ENCODE measurements around the gene LRRC32. TPM values are rescaled to one million over a fixed set of nuclear protein-coding genes. Genes with fewer than 3 reads are reported as not detected.

LRRC32 gene
- total RNA-seq, 1 donor from 2014 or later: 5.6 TPM

DNA sequence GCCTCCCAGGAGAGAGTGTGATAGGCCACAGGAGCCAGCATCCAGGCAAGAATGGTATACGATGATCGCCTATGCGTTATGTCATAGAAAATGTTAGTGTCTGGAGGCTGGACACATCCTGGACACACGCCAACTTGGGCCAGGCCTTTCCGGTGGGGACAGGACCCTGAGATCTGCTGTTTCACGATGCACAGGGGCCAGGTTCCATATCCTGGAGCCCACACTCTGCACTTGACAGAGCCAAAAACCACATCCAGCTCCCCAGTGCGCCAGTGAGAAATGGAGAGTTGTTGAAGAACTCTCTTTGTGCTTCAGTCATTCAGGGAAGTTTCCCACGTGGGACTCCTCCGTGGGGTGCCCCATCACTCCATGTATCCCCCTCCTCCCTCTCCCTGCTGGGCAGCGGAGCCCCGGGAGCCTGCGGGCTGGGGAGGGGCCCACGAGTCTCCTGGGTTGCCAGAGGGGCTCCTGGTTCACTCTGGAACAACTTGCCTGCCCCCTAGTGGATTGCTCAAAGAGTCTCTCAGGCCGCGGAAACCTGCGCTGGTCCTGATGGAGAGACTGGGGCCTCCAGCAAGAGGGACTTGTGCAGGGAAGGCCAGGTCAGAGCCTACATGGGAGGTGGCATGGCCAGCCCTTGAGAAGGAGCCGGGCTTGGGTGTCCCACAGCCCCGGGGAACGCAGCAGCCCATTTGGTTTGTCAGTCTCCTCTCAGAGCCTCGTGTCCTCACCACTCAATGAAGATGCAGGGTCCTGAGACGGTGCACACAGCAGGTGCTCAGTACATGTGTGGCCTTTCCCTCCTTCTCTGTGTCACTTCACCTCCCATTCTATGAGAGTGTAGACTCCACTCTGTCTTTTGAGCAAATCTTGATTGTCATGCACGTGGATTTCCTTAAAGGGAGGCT, 10.2 kb upstream of the LRRC32 start:
- peak; percentile 34 for DNase-seq (ENCODE audit: low read depth)

DNA sequence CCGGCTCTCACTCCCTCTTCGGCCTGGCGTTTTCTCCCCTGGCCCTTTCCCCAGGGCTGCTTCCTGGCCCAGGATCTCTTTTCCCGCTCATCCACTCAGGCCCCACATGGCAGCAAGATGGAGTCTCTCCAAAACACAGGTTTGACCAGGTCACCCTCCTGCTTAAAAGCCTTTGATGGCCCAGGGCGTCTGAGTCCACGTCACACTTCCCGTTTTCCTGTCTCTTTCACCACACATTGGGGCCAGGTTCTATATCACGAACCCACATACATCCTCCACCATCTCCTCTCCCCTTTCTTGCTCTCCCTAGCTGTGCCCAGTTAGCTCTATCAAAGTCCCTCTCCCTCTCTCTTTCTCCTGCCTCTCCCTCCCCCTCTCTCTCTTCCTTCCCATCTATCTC, 7.8 kb upstream of the LRRC32 start:
- DNase-seq (ENCODE audit: low read depth): no peak

DNA sequence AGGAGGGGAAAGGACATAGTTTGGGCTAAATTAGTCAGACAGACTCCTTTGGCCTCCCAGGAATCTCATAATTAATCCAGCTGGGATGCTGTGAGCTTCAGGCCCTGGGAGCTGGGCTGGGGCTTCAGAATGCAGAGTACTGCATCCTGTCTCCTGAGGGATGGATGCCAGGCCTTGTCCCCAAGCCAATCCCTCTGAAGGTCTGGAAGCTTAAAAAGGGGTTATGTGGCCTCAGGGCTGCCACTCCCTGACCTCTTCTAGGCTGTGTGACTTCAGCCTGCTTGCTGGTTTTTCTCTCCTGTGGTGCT, 6.9 kb upstream of the LRRC32 start:
- no peak for DNase-seq (ENCODE audit: low read depth)

DNA sequence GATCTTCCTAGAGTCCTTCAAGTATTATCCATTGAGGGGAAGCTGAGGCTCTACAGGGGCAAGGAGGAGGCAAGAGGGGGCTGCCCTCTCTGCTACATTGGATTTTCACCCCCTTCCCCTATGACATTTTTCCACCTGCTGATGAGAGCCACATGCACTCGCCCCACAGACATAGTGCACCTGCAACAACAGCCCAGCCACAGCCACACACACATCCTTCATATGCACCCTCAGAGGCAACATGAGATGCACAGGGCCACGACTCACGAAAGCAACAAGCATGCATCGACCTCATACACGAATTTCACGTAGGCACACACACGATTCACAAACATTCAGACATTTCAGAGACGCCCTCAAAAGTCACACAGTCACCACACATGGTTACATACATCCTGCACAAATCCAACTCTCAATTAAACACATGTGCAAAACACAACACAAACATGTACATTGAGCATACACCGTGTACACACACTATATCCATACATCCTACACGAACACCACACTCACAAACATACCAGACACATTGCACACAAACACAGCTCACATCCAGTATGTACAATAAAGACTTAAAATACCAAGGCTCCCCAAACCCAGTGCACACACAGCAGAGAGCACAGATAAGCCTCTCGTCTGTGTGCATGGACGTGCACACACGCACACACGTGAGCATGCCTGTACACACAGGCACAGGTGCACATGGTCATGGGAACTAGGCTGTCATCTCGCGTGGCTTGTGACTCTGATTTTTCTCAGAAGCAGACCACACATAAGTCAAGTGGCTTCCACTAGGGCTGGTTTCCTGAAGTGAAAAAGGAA, 6.3 kb upstream of the LRRC32 start:
- DNase-seq (ENCODE audit: low read depth): no peak

DNA sequence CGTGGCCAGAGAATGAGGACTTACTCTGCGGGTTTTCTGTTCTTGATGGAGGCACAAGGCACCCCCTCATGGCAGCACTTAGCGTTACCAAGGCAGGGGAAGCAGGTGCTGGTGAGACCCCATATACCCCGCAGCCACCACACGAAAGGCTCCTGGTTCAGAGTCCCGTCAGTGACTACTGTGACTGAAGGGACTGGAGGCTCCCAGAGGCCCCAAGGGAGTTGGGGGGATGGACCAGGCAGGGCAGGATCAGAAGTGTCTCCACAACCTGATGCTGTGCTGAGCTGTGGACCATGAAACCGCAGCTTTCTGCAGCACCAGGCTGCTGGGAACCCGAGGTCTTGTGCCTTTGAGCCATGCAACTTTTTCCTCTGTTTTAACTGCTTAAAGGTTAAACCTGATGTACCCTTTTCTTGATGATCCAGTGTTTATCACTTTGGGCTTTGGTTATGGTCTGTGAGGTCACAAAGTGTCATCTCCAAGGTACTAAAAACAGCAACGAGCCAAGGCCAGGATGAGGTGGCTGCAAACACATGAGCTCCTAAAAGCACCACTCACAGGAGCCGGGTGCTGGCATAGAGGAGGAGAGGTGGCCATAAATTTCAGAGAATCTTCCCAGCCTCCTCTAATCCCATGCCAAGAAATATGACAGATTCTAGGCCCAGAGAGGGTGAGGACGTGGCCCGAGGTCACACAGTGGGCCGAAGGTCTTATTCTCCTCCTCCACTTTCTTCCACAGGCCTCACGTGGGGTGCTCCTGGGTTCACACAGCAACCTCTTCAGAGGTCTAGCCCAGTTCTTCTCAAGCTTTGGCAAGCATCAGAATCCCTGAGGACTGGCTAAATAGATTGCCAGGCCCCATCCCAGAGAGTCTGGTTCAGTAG, 4.2 kb upstream of the LRRC32 start:
- peak; percentile 92 for DNase-seq (ENCODE audit: low read depth)

DNA sequence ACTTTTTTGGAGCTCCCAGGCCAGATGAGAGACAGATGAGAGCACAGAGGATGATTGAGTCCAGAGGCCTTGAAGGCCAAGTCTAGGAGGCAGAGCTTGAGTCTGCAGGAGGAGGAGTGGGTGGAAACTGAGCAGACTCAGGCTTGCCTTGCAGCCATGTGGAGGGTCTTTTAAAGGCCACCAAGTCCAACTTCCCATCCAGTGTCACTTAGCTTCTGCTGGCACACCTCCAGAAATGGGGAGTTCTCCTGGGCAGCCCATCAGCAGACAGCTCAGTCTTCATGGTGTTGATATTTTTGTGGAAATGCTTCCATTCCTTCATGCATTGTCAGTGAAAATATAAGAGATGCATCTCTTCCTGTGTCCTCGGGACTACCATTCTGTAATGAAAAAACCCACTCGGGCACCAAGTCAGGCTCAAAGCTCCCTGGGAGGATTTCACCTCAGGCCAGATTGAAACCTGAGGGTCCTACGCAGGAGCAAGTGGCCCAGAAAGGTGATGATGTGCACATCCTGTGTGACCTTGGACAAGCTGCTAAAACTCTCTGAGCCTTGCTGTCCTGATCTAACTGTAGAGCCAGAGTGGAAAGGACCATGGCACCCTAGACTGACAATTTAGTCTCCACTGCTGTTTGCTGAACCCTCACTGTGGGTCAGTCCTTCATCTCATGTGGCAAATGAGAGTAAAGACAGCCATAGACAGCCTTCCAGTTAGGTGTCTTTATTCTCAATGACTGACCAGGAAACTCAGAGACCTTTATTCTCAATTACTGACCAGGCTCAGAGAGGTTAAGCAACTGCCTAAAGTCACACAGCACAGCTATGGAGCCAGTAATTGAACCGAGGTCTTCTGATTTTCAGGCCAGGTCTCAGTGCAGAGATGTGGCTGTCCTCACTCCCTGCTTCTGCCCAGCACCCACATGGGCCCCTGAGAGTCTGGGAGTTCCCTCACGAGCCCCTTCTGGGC, 2.9 kb upstream of the LRRC32 start:
- no peak for DNase-seq (ENCODE audit: low read depth)

- DNase-seq (ENCODE audit: low read depth): peak; percentile 64
Measured at GRCh38 chr11:76672431-76673175, 2.1 kb upstream of the LRRC32 start.

DNA sequence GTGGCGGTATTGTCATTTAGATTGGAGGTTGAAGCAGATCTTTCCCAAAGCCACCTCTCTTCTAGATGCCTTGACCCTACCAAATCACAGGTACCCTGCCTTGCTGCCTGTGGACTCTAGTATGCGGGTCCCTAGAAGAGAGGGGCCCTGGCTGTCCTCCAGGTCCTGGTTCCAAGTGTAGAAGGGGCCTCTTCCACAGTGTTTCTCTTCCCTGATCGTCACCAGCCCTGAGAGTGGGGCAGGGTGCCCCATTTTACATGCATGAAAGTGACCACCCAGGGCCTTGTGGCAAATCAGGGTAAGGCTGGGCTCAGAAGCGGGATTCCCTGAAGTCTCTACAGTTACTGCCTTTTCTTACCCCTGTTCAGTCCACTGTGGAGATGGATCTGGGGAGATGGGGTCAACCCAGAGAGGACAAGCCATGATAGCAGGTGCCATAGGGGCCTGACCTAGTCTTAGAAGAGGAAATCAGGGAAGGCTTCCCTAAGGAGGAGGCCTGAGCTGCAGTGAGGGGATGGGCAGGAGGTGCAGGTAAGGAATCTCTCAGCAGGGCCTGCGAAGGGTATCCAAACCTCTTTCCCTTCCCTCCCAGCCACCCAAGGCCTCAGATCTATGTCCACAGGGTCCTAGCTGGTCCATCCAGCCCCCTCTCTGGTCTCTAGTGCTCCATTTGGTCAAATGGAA, 1.2 kb upstream of the LRRC32 start:
- no peak for DNase-seq (ENCODE audit: low read depth)

- no peak for DNase-seq (ENCODE audit: low read depth)
Measured at GRCh38 chr11:76671237-76671592, 668 bp upstream of the LRRC32 start.

DNA sequence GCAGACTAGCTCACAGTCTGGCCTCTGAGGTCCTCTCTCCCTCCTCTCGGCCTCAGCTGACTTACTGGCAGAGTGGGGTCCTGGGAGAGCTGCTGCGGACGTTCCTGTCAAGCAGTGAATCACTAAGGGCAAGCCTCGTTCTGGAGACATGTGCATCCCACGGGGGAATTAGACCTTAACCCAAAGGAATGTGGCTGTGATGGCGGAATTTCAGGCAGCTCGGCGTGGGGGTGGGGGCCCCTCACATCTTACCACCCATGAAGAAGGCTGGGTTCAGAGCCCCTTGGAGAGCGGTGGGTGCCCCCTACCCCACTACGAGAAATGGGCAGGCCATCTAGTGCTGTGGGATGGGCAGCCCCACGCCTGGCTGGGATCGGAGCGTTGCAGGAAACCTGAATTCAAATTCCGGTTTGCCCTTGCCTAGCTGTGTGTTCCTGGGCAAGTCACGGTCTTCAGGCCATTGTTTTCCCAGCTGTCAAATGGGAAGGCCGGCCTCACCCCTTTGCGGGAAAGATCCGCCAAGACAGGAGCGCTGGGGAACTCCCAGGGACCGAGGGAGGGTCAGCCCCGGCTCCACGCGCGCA, 554 bp downstream of the LRRC32 start:
- peak; percentile 78 for DNase-seq (ENCODE audit: low read depth)

DNA sequence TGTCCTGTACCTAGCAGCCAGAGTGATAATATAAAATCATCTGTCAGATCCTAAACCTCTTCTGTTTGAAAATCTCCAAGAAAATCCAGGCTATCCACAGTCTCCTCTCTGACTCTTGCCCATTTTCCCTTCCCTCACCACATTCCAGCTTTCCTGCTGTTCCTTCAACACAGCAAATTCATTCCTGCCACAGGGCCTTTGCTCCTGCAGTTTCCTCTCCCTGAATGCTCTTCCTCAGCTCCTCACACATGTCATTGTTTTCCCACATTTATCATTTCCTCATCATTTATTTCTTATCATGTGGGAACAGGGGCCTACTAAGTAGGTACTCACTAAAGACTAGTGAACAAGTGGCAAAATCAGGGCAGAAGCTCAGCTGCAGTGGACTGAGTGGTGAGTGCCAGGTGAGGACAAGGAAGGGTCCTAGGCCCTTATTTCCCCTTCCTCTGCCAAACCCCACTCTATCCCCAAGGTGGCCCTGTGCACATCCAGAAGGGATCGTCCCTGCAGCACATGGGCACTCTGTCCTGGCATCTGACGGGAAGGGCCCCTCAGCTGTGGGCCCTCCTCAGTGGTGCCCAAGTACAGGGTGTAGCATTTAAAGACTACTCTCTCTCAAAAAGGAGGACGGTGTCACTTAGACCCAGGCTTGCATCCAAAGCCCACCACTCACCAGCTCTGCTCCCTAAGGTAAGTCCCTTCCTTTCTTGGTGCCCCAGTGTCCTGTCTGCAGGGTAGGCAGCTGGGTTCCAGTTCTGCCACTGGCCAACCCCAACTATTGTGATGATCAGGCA, 2.0 kb downstream of the LRRC32 start:
- DNase-seq (ENCODE audit: low read depth): no peak

GRCh38 chr11:76667856-76668255, 2.7 kb downstream of the LRRC32 start:
- DNase-seq (ENCODE audit: low read depth): no peak

DNA sequence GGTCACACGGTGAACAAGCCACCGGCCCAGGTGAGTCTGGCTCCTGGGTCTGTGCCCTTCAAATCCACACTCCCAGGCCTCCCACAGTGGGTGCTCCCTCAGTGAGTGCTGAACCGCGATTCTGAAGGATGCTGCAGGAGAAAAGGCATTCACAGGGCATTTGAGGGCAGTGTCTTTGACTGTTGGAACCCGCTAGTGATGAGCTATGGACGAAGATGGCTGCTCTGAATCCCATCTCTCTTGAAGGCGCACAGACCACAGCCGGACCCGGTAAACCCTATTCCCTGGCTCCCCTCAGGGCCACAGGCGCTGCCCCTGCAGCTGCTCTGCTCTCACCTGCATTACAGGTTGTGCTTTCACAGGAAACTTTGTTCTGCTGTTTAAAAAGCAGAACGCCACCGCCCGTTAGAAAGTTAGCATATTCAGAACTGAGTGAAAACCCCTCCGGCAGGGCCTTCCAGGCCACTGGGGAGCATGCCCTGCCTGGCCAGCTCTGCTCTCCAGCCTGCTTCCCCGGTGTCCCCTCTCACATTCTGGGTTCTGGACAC, 3.2 kb downstream of the LRRC32 start:
- no peak for DNase-seq (ENCODE audit: low read depth)

DNA sequence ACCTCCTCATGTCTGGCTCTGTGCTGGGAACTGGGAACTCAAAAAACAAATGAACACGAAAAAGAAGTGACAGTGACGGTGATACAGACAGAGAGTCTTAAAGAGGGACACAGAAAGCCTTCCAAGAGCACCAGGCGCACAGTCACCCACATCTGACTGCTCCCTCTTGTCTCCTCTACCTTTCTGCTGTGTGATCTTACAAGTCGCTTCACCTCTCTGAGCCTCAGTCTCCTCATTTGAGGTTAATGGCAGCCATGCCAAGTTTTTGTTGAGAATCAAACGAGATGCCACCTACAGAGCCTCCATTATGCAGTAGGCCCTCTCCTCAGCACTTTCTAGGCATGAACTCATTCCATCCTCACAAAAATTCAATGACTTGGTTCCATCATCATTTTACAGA, 3.7 kb downstream of the LRRC32 start:
- no peak for DNase-seq (ENCODE audit: low read depth)

DNA sequence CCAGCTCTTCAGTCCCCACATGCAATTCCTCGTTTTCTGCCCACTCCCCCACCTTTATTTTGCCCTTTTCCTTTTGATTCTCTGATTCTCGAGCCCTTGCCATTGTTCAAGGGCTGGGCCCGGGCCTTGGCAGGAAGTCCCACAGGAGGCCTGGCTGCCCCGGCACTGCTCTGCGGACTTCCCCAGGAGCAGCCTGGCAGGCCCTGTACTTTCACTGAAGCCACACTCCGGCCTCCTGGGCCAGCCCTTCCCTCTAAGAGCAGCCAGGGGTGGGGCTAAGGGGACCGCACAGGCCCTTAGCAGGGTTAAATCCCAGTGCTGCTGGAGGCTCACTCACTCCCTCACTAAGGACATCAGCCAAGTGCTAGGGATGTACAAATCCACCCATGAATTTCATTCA, 4.1 kb downstream of the LRRC32 start:
- DNase-seq (ENCODE audit: low read depth): no peak

DNA sequence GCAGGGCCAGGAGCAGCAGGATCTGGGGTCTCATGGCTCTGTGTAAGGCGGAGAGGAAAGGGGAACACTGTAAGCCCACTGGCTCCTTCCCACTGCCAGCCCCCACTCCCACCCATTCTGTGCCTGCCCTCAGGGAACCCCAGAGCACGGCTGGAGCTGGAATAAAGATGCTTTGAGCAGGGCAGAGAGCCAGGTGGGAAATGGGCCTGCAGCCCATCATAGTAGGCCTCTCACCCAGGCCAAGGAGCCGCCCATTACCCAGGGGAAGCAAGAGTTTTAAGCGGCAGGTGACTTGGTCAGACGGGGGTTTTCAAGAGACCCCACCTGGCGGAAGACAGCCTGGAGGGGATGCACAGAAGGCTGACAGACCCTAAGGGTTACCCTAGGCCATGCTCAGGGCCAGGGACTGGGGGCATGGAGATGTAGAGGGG, 4.6 kb downstream of the LRRC32 start:
- DNase-seq (ENCODE audit: low read depth): no peak

DNA sequence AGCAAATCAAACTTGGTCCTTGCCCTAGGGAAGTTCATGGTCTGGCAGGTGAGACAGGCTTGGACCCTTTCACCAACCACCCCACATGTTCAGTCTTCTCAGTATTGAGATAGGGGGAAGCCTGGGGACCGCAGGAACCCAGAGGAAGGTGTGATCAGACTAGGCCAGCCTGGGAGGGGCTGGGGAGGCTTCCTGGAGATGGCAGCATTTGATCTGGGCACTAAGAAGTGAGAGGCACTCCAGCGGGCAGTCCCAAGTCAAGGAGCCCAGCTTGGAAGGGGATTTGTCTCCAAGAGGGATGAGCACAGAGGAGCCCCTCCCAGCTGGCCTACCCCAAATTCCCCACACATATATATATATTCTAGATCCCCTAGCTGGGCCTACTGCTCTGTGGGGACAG, 5.4 kb downstream of the LRRC32 start:
- DNase-seq (ENCODE audit: low read depth): no peak

DNA sequence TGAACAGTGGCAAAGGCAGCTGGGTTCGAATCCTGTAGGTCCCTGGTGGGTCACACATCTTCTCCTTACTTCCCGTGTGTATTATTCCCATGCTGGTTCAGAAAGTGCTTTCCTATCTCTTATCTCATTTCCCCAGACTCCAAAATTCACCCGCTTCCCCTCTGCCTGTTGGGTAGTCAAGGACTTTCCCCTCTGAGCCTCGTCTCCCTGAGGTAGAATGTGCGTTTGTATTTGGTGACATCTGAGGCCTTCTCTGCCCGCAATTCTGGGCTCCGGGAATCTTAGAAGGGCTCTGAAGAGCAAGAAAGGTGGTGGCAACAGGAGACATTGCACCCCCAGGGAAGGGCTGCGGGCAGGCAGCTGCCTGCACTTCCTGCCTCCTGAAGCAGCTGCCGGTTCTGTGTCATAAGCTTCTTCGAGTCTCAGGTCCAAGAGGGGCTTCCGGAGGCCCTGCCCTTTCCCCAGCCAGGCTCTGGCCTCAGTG, 5.9 kb downstream of the LRRC32 start:
- DNase-seq (ENCODE audit: low read depth): no peak
